Mononuclear cell (primary cell): Measurements from ENCODE around the gene HSD17B14. TPM values are rescaled to one million over a fixed set of nuclear protein-coding genes. Genes with fewer than 3 reads are reported as not detected.

Experiments used
- H3K27me3 ChIP-seq: 2 replicates; pipeline ENCODE4 v1.6.0; 2011; ENCODE audit warnings: low read length, control low read depth; ENCODE audit not compliant: insufficient read depth
- H3K4me1 ChIP-seq: 2 replicates; pipeline ENCODE4 v1.5.1; 2011; ENCODE audit warnings: mild to moderate bottlenecking, low read length, control low read depth; ENCODE audit not compliant: insufficient read depth
- H3K4me3 ChIP-seq: 2 replicates; pipeline ENCODE4 v1.5.1; 2011; ENCODE audit warnings: mild to moderate bottlenecking, low read length, moderate library complexity
- H3K9me3 ChIP-seq: 2 replicates; pipeline ENCODE4 v1.5.1; 2011; ENCODE audit warnings: low read depth, mild to moderate bottlenecking, control low read depth, low read length
- total RNA-seq: library from RNA; depleted of rRNA; stranded (reverse); fragments of >200 nt; gene quantifications from one replicate; pipeline ENCODE4 v1.2.3, GENCODE V29; 2012

The HSD17B14 gene
- total RNA-seq, 1 donor: 0.42 TPM

DNA sequence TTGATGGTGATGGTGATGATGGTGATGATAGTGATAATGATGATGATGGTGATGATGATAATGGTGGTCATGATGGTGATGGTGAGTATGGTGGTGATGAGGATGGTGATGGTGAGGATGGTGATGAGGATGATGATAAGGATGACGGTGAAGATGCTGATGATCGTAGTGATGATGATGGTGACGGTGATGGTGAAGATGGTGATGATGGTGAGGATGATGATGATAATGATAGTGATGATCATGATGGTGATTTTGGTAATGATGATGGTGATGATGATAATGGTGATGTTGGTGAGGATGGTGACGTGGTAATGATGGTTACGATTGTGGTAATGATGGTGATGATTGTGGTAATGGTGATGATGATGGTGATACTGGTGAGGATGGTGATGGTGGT, 14.7 kb downstream of the HSD17B14 start:
- no peak overlapping the region for H3K4me3 ChIP-seq
- H3K9me3 ChIP-seq: no peaks in the 10 kb centered on the region
- H3K27me3 ChIP-seq: no peaks in the 10 kb centered on the region
- no peaks in the 10 kb centered on the region for H3K4me1 ChIP-seq

- Histone ChIP-seq H3K27me3 (no peaks in the 10 kb centered on the region), H3K4me3 (no peak overlapping the region), H3K9me3 (no peaks in the 10 kb centered on the region), H3K4me1 (no peaks in the 10 kb centered on the region)
These were observed 16.9 kb downstream of the HSD17B14 start for GRCh38 chr19:48819366-48819816.

GRCh38 chr19:48818234-48818820, 18.0 kb downstream of the HSD17B14 start:
- H3K27me3 ChIP-seq: no peaks in the 10 kb centered on the region
- no peak overlapping the region for H3K4me3 ChIP-seq
- no peaks in the 10 kb centered on the region for H3K9me3 ChIP-seq
- H3K4me1 ChIP-seq: no peaks in the 10 kb centered on the region

DNA sequence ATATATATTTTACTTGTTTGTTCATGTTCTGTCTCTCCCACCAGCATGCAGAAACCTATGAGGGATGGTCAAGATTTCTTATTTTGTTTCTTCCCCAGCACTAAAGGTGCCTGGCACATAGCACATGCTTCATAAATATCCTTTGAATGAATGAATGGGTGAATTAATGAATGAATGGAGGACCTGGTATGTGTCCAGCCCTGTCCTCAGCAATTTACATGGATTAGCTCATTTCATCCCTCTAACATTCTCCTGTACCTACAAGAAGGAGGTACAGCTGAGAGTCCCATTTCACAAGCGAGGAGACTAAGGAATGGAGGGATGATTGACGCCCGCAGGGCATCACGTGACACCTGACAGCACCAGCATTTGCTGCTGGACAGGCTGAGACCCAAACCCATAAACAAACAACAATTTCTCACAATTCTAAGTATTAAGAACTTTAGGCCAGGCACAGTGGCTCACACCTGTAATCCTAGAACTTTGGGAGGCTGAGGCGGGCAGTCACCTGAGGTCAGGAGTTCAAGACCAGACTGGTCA, 18.6 kb downstream of the HSD17B14 start:
- no peaks in the 10 kb centered on the region for H3K4me1 ChIP-seq
- H3K27me3 ChIP-seq: no peaks in the 10 kb centered on the region
- H3K4me3 ChIP-seq: no peak overlapping the region
- no peaks in the 10 kb centered on the region for H3K9me3 ChIP-seq

GRCh38 chr19:48815870-48816501, 20.3 kb downstream of the HSD17B14 start:
- H3K9me3 ChIP-seq: no peaks in the 10 kb centered on the region
- H3K27me3 ChIP-seq: no peaks in the 10 kb centered on the region
- no peak overlapping the region for H3K4me3 ChIP-seq
- peaks cover 15% of the 10 kb centered on the region for H3K4me1 ChIP-seq

GRCh38 chr19:48814895-48815294, 21.4 kb downstream of the HSD17B14 start:
- peaks cover 22% of the 10 kb centered on the region for H3K4me1 ChIP-seq
- H3K4me3 ChIP-seq: no peak overlapping the region
- H3K9me3 ChIP-seq: no peaks in the 10 kb centered on the region
- no peaks in the 10 kb centered on the region for H3K27me3 ChIP-seq

DNA sequence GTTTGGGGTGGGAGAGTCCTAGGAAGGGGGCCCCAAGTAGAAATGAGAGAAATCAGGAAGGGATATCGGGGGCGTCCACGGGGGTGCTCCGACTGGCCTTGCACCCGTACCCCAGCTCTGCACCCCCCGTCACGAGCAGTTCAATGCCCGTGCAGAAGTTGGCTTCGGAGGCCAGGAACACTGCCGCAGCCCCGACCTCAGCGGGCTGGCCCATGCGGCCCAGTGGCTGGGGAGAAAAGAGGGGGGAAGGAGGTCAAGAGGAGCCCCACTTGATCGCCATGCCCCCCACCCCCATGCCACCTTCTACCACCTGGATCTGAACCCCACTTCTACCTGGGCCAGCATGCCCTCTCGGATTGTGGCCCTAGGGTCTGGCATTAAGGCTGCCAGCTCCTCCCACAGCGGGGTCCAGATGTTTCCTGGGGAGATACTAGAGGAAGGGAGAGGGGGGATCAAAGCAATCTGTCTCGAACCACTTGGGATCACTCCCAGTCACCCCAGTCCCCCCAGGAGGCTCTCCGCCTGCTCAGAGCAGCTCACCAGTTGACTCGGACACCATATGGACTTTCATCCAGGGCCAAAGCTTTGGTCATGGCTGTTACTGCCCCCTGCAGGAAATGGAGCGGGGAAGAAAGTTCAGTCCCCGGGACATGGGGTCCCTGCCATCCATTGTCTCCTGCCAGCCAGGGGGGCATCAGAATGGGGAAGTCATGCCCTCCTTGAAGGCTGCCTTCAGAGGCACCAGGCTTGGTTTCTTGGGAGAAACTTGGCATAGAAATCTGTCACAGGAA, 23.0 kb downstream of the HSD17B14 start:
- Histone ChIP-seq H3K4me1 (peaks cover 25% of the 10 kb centered on the region), H3K9me3 (no peaks in the 10 kb centered on the region), H3K27me3 (no peaks in the 10 kb centered on the region), H3K4me3 (no peak overlapping the region)

DNA sequence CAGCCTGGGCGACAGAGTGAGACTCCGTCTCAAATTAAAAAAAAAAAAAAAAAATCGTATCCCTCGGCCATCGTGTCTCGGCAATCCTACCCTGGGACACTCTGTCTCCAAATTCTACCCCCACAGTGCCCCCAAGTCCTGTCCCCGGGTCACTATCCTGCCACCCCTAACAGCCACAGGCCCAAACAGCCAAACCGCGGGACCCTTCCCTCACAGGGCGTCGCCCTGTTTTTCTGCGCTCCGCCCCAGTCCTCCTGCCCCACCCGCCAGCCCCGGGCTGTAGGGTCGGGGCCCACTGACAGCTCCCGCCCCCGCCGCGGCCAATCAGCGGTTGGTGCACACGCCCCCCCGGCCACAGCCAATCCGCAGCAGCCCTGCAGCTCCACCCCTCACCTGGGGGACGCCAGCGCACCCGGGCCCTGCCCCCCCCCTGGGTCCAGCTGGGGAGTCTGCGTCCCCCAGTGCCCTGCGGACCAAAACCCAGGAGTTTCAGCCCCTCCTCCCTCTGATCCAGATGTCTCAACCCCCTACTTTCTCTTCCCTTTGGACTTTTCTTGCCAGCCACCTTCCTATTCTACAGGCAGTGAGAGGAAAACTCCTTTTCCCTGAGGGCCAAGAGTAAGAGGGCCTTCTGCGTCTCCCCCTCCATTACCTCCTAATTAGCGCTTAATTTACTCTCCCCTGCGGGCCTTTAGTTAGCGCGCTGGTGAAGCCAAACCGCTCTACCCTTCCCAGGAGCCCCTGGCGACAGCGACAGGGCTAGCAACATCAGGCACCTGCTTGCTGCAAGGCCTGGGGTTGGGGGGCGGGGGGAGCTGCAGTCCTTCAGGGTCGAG, 24.0 kb downstream of the HSD17B14 start:
- Histone ChIP-seq H3K9me3 (no peaks in the 10 kb centered on the region), H3K4me3 (no peak overlapping the region), H3K4me1 (peaks cover 25% of the 10 kb centered on the region), H3K27me3 (no peaks in the 10 kb centered on the region)

DNA sequence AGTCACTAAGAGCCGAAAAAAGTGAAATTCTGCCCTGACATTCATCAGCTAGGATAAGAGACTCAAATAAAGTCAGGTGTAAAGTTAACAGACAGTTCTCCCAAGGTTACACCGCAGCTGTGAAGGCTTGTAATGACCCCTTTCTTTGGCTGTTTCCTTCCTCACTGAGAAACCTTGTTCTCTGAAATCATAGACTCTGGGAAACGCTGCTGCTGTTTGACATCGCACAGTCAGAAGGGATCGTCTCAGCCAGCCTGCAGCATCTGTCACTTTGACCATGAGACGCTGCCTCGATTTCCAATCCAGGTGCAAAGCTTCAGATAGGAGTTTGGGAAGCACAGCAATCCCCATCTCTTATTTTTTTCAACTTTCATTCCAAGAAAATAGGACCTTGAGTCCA, 26.1 kb downstream of the HSD17B14 start:
- no peaks in the 10 kb centered on the region for H3K9me3 ChIP-seq
- peak overlapping the region; percentile 58 for H3K4me3 ChIP-seq
- H3K4me1 ChIP-seq: peaks cover 25% of the 10 kb centered on the region
- no peaks in the 10 kb centered on the region for H3K27me3 ChIP-seq

DNA sequence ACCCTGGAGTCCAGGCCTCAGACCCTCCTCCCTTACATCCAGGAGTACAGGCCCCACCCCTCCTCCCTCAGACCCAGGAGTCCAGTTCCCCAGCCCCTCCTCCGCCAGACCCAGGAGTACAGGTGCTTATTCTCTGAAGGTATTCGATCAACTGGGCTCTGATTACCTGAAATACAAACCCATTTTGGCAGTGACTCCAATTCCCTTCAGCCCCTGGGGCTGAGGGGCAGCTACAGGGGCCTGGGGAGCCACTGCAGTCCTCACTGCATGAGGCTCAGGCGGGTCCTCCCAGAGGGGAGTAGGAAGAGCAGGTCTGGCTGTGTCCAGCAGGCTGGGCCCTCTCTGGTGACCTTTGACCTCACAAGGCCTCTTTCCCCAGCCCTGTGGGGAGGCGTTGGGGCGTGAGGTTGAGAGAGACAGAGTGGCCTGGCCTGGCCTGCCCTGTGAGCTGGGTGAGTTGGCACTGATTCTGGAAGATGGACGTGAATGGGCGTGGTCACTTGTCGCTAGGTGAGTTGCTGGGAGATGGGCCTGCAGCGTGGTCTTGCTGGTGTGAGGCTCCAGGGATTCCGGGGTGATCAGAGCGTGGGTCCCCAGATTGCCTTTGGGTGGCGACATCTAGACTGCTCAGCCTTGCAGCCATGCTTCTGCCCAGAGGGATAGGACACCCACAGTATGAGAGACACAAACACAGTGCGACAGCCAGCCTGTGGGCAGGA, 28.5 kb downstream of the HSD17B14 start:
- no peaks in the 10 kb centered on the region for H3K27me3 ChIP-seq
- no peaks in the 10 kb centered on the region for H3K9me3 ChIP-seq
- peaks cover 25% of the 10 kb centered on the region for H3K4me1 ChIP-seq
- H3K4me3 ChIP-seq: no peak overlapping the region

GRCh38 chr19:48806818-48807589, 29.3 kb downstream of the HSD17B14 start:
- H3K9me3 ChIP-seq: no peaks in the 10 kb centered on the region
- peaks cover 19% of the 10 kb centered on the region for H3K4me1 ChIP-seq
- H3K27me3 ChIP-seq: no peaks in the 10 kb centered on the region
- H3K4me3 ChIP-seq: no peak overlapping the region

GRCh38 chr19:48806518-48806817, 29.8 kb downstream of the HSD17B14 start:
- Histone ChIP-seq H3K4me1 (peaks cover 14% of the 10 kb centered on the region), H3K4me3 (no peak overlapping the region), H3K9me3 (no peaks in the 10 kb centered on the region), H3K27me3 (no peaks in the 10 kb centered on the region)

- Histone ChIP-seq H3K9me3 (no peaks in the 10 kb centered on the region), H3K27me3 (no peaks in the 10 kb centered on the region), H3K4me1 (peaks cover 8% of the 10 kb centered on the region), H3K4me3 (no peak overlapping the region)
These were observed 30.8 kb downstream of the HSD17B14 start for GRCh38 chr19:48805452-48805851.

DNA sequence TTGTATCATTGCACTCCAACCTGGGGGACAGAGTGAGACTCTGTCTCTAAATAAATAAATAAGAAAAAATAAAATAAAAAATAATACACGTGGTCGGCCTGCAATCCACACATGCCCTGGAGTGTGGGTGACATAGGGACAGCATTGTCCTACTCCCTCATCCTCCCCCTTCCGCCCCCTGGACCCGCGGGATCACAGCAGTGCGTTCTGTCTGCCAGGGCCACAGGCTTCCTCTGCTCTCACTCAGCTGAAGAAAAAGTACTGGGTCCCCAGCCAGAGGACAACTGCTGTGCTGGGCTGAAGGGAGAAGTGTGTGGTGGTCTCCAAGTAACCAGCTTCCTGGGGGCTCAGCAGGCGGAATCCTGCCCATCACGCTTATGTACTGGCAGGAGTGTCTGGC, 31.8 kb downstream of the HSD17B14 start:
- no peaks in the 10 kb centered on the region for H3K27me3 ChIP-seq
- no peaks in the 10 kb centered on the region for H3K9me3 ChIP-seq
- H3K4me3 ChIP-seq: no peak overlapping the region
- H3K4me1 ChIP-seq: no peaks in the 10 kb centered on the region
